ENCODE results near the gene SMR3B. TPM values are rescaled to one million over a fixed set of nuclear protein-coding genes. Genes with fewer than 3 reads are reported as not detected.

Gene SMR3B
- not detected for polyA plus RNA-seq
- long read RNA-seq, donor 1: 0 reads
- long read RNA-seq, donor 2: 0 reads
- long read RNA-seq, donor 3: 0 reads
- long read RNA-seq, donor 4: 0 reads
- long read RNA-seq, donor 5: 0 reads
- long read RNA-seq, donor 6: 0 reads
- long read RNA-seq, donor 7: 0 reads
- long read RNA-seq, donor 8: 0 reads
- long read RNA-seq, donor 9: 0 reads
- long read RNA-seq, donor 10: 0 reads
- long read RNA-seq, donor 11: 0 reads

- no peak within 1 kb of the TSS for H3K27ac ChIP-seq (ENCODE audit: low read length)
- DNase-seq: no peak
- no peaks in the 10 kb centered on the region for H3K36me3 ChIP-seq (ENCODE audit: control insufficient read depth, insufficient read depth, low read length)
- no peak within 1 kb of the TSS for H3K4me3 ChIP-seq (ENCODE audit: low read length)
- H3K4me1 ChIP-seq (ENCODE audit: control insufficient read depth, insufficient read depth, low read length): no peaks in the 10 kb centered on the region
- no peaks in the 10 kb centered on the region for H3K27me3 ChIP-seq (ENCODE audit: control insufficient read depth, insufficient read depth, low read length)
- H3K9me3 ChIP-seq (ENCODE audit: control insufficient read depth, low read depth, low read length): no peaks in the 10 kb centered on the region
- WGBS (ENCODE audit: insufficient coverage, low lambda C conversion rate): 95% methylated on average over 4 of the region's 5 CpGs
These were observed at the start of gene SMR3B for GRCh38 chr4:70382691-70383181. SMR3B (plus strand) TSS chr4:70383131; CDS start chr4:70384511, 1,380 bp downstream.

DNA sequence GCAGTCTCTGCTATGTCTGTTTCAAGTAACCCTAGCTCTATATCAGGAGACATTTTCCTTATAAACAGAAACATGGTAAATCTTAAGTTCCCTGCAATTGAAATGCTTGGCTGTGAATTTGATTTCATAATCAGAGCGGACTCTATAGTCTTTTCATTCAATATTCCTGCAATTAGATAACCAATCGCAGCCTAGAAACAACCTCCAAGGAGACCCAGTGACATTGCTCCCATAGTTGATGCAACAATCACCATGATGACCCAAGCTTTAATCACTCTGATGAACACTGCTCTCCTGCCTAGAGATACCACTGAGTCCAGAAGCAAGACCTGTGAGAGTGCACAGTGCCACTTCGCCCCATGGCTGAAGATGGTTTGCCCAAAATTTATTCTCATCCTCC lies 48.2 kb upstream of the SMR3B start, which contains the start of gene CABS1:
Gene CABS1 (plus strand): TSS at position 301 of the 400 bp plus-strand sequence. CDS start 59 bp downstream, at position 360.
- WGBS (ENCODE audit: insufficient coverage, low lambda C conversion rate): no CpG with 5 or more reads among the region's 3 CpGs
- Histone ChIP-seq H3K27me3 (ENCODE audit: control insufficient read depth, insufficient read depth, low read length) (no peaks in the 10 kb centered on the region), H3K36me3 (ENCODE audit: control insufficient read depth, insufficient read depth, low read length) (no peaks in the 10 kb centered on the region), H3K9me3 (ENCODE audit: control insufficient read depth, low read depth, low read length) (no peaks in the 10 kb centered on the region), H3K4me3 (ENCODE audit: low read length) (no peak within 1 kb of the TSS), H3K27ac (ENCODE audit: low read length) (no peak within 1 kb of the TSS), H3K4me1 (ENCODE audit: control insufficient read depth, insufficient read depth, low read length) (no peaks in the 10 kb centered on the region)
- DNase-seq: no peak

DNA sequence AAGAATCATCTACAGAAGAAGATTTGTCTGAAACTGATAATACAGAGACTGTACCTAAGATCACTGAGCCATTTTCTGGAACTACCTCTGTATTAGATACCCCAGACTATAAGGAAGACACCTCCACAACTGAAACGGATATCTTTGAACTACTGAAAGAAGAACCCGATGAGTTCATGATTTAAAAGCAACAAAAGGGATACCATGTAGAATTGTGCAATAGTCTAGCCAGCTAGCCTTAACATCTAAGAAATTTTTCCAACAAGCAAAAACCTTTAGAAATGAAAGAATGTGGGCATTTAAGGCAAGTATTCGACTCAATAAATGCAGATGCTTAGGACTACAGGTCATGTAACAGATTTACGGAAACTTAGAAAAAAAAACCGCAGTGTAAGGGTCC lies 46.9 kb upstream of the SMR3B start:
- Histone ChIP-seq H3K4me3 (ENCODE audit: low read length) (no peak overlapping the region), H3K4me1 (ENCODE audit: control insufficient read depth, insufficient read depth, low read length) (no peaks in the 10 kb centered on the region), H3K36me3 (ENCODE audit: control insufficient read depth, insufficient read depth, low read length) (no peaks in the 10 kb centered on the region), H3K27ac (ENCODE audit: low read length) (no peak overlapping the region), H3K9me3 (ENCODE audit: control insufficient read depth, low read depth, low read length) (no peaks in the 10 kb centered on the region), H3K27me3 (ENCODE audit: control insufficient read depth, insufficient read depth, low read length) (no peaks in the 10 kb centered on the region)
- whole genome bisulfite sequencing (ENCODE audit: insufficient coverage, low lambda C conversion rate): 100% methylated on average over 2 of the region's 5 CpGs
- DNase-seq: no peak

- Histone ChIP-seq H3K4me3 (ENCODE audit: low read length) (no peak overlapping the region), H3K4me1 (ENCODE audit: control insufficient read depth, insufficient read depth, low read length) (no peaks in the 10 kb centered on the region), H3K27ac (ENCODE audit: low read length) (no peak overlapping the region), H3K9me3 (ENCODE audit: control insufficient read depth, low read depth, low read length) (no peaks in the 10 kb centered on the region), H3K36me3 (ENCODE audit: control insufficient read depth, insufficient read depth, low read length) (no peaks in the 10 kb centered on the region), H3K27me3 (ENCODE audit: control insufficient read depth, insufficient read depth, low read length) (no peaks in the 10 kb centered on the region)
- WGBS (ENCODE audit: insufficient coverage, low lambda C conversion rate): no CpG with 5 or more reads among the region's 1 CpG
- DNase-seq: no peak
These were observed 45.0 kb upstream of the SMR3B start for GRCh38 chr4:70337886-70338420.

- H3K36me3 ChIP-seq (ENCODE audit: control insufficient read depth, insufficient read depth, low read length): no peaks in the 10 kb centered on the region
- no peaks in the 10 kb centered on the region for H3K9me3 ChIP-seq (ENCODE audit: control insufficient read depth, low read depth, low read length)
- WGBS (ENCODE audit: insufficient coverage, low lambda C conversion rate): no CpG with 5 or more reads among the region's 1 CpG
- H3K27ac ChIP-seq (ENCODE audit: low read length): no peak overlapping the region
- H3K4me3 ChIP-seq (ENCODE audit: low read length): no peak overlapping the region
- no peaks in the 10 kb centered on the region for H3K27me3 ChIP-seq (ENCODE audit: control insufficient read depth, insufficient read depth, low read length)
- no peaks in the 10 kb centered on the region for H3K4me1 ChIP-seq (ENCODE audit: control insufficient read depth, insufficient read depth, low read length)
- no peak for DNase-seq
These were observed 26.7 kb upstream of the SMR3B start for GRCh38 chr4:70356185-70356584.

DNA sequence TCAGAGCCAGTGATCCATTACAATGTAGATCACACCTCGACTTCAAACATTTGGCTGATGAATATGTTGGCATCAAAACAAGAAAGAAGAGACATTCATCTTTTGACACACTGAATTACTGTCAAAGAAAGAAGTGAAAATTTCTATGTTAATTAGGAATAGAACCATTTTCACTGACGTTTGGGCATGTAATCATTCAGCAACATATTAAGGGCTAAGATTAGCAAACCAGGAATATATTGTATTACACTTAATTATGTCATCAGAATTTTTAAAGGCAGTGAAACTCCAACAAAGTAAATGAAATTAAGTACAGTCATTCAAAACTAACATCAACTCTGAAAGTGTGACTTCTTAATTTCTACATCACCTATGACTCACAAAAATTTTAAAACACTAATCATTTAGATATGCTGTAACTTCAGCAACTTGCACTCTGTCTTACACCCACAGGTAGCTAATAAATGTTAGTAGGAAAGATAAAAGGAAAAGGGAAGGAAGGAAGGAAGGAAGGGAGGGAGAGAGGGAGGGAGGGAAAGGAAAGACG lies 23.7 kb upstream of the SMR3B start:
- Histone ChIP-seq H3K4me3 (ENCODE audit: low read length) (no peak overlapping the region), H3K4me1 (ENCODE audit: control insufficient read depth, insufficient read depth, low read length) (no peaks in the 10 kb centered on the region), H3K9me3 (ENCODE audit: control insufficient read depth, low read depth, low read length) (no peaks in the 10 kb centered on the region), H3K27ac (ENCODE audit: low read length) (no peak overlapping the region), H3K36me3 (ENCODE audit: control insufficient read depth, insufficient read depth, low read length) (no peaks in the 10 kb centered on the region), H3K27me3 (ENCODE audit: control insufficient read depth, insufficient read depth, low read length) (no peaks in the 10 kb centered on the region)
- whole genome bisulfite sequencing (ENCODE audit: insufficient coverage, low lambda C conversion rate): 65% methylated on average over 2 of the region's 3 CpGs
- DNase-seq: no peak

DNA sequence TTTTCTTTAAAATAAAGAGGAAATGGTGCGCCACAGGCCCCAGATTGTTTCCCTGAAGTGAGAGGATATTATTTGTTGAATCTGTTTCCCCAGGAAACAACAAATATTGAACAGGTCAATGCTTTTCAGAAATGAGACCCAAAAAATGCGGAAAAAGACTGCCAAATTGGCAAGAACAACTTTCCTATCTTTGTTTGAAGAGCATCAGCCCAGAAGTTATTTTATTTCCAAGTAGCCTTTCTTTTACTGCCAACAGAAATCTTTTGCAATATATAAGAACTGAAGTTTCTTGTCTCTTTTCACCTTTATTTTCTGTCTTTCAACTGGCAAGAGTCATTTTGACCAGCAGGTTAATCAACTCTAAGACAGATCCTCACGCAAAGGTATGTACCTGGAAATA lies 22.5 kb upstream of the SMR3B start, which contains the start of gene SMR3A:
Gene SMR3A (plus strand): TSS at position 301 of the 400 bp plus-strand sequence. CDS start 1,356 bp downstream, outside the sequence.
- H3K4me1 ChIP-seq (ENCODE audit: control insufficient read depth, insufficient read depth, low read length): no peaks in the 10 kb centered on the region
- H3K27me3 ChIP-seq (ENCODE audit: control insufficient read depth, insufficient read depth, low read length): no peaks in the 10 kb centered on the region
- DNase-seq: no peak
- H3K27ac ChIP-seq (ENCODE audit: low read length): no peak within 1 kb of the TSS
- 86% methylated on average over 1 of the region's 3 CpGs for WGBS (ENCODE audit: insufficient coverage, low lambda C conversion rate)
- no peaks in the 10 kb centered on the region for H3K36me3 ChIP-seq (ENCODE audit: control insufficient read depth, insufficient read depth, low read length)
- no peaks in the 10 kb centered on the region for H3K9me3 ChIP-seq (ENCODE audit: control insufficient read depth, low read depth, low read length)
- H3K4me3 ChIP-seq (ENCODE audit: low read length): no peak within 1 kb of the TSS

- DNase-seq: no peak
- Histone ChIP-seq H3K36me3 (ENCODE audit: control insufficient read depth, insufficient read depth, low read length) (no peaks in the 10 kb centered on the region), H3K27me3 (ENCODE audit: control insufficient read depth, insufficient read depth, low read length) (no peaks in the 10 kb centered on the region), H3K27ac (ENCODE audit: low read length) (no peak overlapping the region), H3K4me1 (ENCODE audit: control insufficient read depth, insufficient read depth, low read length) (no peaks in the 10 kb centered on the region), H3K4me3 (ENCODE audit: low read length) (no peak overlapping the region), H3K9me3 (ENCODE audit: control insufficient read depth, low read depth, low read length) (no peaks in the 10 kb centered on the region)
- 80% methylated on average over 4 of the region's 5 CpGs for WGBS (ENCODE audit: insufficient coverage, low lambda C conversion rate)
These were observed 18.9 kb upstream of the SMR3B start for GRCh38 chr4:70364002-70364401.

DNA sequence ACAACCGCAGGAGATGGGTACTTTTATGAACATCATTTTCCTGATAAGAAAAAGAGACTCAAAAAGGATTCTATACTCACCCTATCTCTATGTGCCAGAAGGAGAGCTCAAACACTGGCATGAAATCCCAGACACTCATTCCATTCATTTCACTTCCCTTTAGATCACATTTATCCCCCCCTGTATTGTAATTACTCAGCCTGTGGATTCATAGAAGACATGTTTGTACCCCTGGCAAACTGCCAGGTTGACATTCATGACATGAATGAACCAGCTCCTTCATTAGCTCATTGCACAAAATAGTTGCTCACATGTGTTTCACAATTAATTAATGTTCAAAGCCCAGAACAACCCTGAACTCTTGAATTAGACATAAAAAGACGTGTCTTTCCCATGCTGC lies 17.5 kb upstream of the SMR3B start:
- Histone ChIP-seq H3K36me3 (ENCODE audit: control insufficient read depth, insufficient read depth, low read length) (no peaks in the 10 kb centered on the region), H3K4me3 (ENCODE audit: low read length) (no peak overlapping the region), H3K27me3 (ENCODE audit: control insufficient read depth, insufficient read depth, low read length) (no peaks in the 10 kb centered on the region), H3K9me3 (ENCODE audit: control insufficient read depth, low read depth, low read length) (no peaks in the 10 kb centered on the region), H3K4me1 (ENCODE audit: control insufficient read depth, insufficient read depth, low read length) (no peaks in the 10 kb centered on the region), H3K27ac (ENCODE audit: low read length) (no peak overlapping the region)
- WGBS (ENCODE audit: insufficient coverage, low lambda C conversion rate): 20% methylated on average over 1 of the region's 2 CpGs
- DNase-seq: no peak

DNA sequence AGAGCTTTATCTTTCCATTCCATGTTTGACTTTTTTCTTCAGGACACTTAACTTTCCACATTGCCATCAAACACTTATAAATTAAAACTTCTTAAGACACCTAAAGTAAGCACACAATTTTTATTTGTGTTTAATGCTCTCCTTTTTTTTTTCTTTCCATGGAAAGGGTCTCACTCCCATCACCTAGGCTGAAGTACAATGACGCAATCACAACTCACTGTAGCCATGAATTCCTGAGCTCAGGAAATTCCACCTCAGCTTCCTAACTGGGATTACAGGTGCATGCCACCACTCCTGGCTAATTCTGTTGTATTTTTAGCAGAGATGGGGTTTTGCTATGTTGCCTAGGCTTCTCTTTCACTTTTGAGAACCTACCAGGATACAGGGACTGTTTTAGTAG lies 15.1 kb upstream of the SMR3B start:
- Histone ChIP-seq H3K27me3 (ENCODE audit: control insufficient read depth, insufficient read depth, low read length) (no peaks in the 10 kb centered on the region), H3K27ac (ENCODE audit: low read length) (no peak overlapping the region), H3K4me3 (ENCODE audit: low read length) (no peak overlapping the region), H3K36me3 (ENCODE audit: control insufficient read depth, insufficient read depth, low read length) (no peaks in the 10 kb centered on the region), H3K9me3 (ENCODE audit: control insufficient read depth, low read depth, low read length) (no peaks in the 10 kb centered on the region), H3K4me1 (ENCODE audit: control insufficient read depth, insufficient read depth, low read length) (no peaks in the 10 kb centered on the region)
- DNase-seq: no peak
- 100% methylated on average over 1 of the region's 1 CpG for WGBS (ENCODE audit: insufficient coverage, low lambda C conversion rate)
